ENCODE data around the gene IRS2.

- TF ChIP-seq CTCF (IDR thresholded peaks at IDR 0.05) (no peak), POLR2A (IDR thresholded peaks at IDR 0.05) (no peak)
These were observed 6.2 kb upstream of the IRS2 start for GRCh38 chr13:109792416-109793059.
